ENCODE results near the gene DCAF5. TPM values are rescaled to one million over a fixed set of nuclear protein-coding genes. Genes with fewer than 3 reads are reported as not detected.

DCAF5 gene
- total and polyA plus RNA-seq, 2 of the 13 experiments (the other 11 are each of a cell fraction or from before 2014, with no cell fraction given), result 13.4 to 31.6 TPM

DNA sequence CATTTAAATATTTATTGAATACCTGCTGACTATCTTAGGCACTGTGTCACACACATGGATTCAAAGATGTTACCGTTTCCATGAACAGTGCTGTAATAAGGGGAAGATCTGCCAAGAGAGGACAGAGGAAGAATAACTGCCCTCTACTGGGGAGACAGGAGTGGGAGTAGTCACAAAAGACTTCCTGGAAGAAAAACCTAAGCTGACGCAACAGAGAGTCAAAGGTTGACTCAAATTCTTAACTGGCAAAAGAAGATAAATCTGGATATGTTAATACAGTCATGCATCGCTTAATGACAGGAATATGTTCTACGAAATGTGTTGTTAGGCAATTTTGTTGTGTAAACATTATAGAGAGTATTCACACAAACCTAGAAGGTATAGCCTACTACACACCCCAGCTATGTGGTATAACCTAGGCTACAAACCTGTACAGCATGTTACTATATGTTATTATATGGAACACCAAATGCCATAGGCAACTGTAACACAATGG is 51.5 kb downstream of the DCAF5 start:
- no peak overlapping the region for H3K9ac ChIP-seq (ENCODE audit: insufficient read depth, low read depth, low read length)
- intact Hi-C loops (cut with micrococcal nuclease; ENCODE audit: unreplicated experiment) (no loop called here), in situ Hi-C loops (cut with HindIII; ENCODE audit: extremely low pct_ligation_motif_present, low pct_unique_long_range_greater_than_20kb) (no loop called here)
- no peaks in the 10 kb centered on the region for H3K79me2 ChIP-seq (ENCODE audit: insufficient read depth, low read length)
- peaks cover 3 to 20% of the 10 kb centered on the region in 2 experiments for H3K36me3 ChIP-seq (replicated peaks in 1 of 2; ENCODE audit: control insufficient read depth in 1 of 2, insufficient read depth in 2 of 2, low read length in 2 of 2)
- POLR2A ChIA-PET, result no interaction called here
- no peak overlapping the region for H3K4me2 ChIP-seq (ENCODE audit: low read depth, low read length)
- H3K4me1 ChIP-seq (ENCODE audit: insufficient read depth, low read length), result peaks cover 7% of the 10 kb centered on the region; the same call in 1 of the 2 replicates
- BruUV-seq (replicated peaks), result no TSS peak
- FAIRE-seq, result no peak
- H3K4me3 ChIP-seq (replicated peaks in 1 of 3; ENCODE audit: insufficient read depth in 1 of 3, low read depth in 2 of 3, low read length in 3 of 3), result no peak overlapping the region
- no peaks in the 10 kb centered on the region for H3K9me3 ChIP-seq (ENCODE audit: low read length)
- DNase-seq (ENCODE audit: low spot score), result no peak
- WGBS (ENCODE audit: low lambda C conversion rate), result 77% methylated on average over 4 of the region's 4 CpGs
- no peaks in the 10 kb centered on the region for H3K27me3 ChIP-seq (ENCODE audit: control insufficient read depth in 1 of 2, insufficient read depth in 2 of 2, low read length in 2 of 2)
- no peaks in the 10 kb centered on the region; the same call in 1 of the 2 replicates for H4K20me1 ChIP-seq (ENCODE audit: insufficient read depth, low read length)
- TF ChIP-seq NFE2L1 (CRISPR knock-in tag; IDR thresholded peaks at IDR 0.05; ENCODE audit: borderline replicate concordance) (no peak), CEBPG (CRISPR knock-in tag; IDR thresholded peaks at IDR 0.05) (peak; percentile 38; the same call in 1 of the 2 replicates), FOXA3 (CRISPR knock-in tag; IDR thresholded peaks at IDR 0.05) (no peak), STAG1 (CRISPR knock-in tag; IDR thresholded peaks at IDR 0.05) (peak; percentile 36), SMC3 (IDR thresholded peaks at IDR 0.05; ENCODE audit: low read length) (peak; percentile 5; the same call in 1 of the 2 replicates)
- TF ChIP-seq, protein P1, sequence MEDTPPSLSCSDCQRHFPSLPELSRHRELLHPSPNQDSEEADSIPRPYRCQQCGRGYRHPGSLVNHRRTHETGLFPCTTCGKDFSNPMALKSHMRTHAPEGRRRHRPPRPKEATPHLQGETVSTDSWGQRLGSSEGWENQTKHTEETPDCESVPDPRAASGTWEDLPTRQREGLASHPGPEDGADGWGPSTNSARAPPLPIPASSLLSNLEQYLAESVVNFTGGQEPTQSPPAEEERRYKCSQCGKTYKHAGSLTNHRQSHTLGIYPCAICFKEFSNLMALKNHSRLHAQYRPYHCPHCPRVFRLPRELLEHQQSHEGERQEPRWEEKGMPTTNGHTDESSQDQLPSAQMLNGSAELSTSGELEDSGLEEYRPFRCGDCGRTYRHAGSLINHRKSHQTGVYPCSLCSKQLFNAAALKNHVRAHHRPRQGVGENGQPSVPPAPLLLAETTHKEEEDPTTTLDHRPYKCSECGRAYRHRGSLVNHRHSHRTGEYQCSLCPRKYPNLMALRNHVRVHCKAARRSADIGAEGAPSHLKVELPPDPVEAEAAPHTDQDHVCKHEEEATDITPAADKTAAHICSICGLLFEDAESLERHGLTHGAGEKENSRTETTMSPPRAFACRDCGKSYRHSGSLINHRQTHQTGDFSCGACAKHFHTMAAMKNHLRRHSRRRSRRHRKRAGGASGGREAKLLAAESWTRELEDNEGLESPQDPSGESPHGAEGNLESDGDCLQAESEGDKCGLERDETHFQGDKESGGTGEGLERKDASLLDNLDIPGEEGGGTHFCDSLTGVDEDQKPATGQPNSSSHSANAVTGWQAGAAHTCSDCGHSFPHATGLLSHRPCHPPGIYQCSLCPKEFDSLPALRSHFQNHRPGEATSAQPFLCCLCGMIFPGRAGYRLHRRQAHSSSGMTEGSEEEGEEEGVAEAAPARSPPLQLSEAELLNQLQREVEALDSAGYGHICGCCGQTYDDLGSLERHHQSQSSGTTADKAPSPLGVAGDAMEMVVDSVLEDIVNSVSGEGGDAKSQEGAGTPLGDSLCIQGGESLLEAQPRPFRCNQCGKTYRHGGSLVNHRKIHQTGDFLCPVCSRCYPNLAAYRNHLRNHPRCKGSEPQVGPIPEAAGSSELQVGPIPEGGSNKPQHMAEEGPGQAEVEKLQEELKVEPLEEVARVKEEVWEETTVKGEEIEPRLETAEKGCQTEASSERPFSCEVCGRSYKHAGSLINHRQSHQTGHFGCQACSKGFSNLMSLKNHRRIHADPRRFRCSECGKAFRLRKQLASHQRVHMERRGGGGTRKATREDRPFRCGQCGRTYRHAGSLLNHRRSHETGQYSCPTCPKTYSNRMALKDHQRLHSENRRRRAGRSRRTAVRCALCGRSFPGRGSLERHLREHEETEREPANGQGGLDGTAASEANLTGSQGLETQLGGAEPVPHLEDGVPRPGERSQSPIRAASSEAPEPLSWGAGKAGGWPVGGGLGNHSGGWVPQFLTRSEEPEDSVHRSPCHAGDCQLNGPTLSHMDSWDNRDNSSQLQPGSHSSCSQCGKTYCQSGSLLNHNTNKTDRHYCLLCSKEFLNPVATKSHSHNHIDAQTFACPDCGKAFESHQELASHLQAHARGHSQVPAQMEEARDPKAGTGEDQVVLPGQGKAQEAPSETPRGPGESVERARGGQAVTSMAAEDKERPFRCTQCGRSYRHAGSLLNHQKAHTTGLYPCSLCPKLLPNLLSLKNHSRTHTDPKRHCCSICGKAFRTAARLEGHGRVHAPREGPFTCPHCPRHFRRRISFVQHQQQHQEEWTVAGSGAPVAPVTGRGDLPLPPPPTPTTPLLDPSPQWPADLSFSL (CRISPR knock-in tag; IDR thresholded peaks at IDR 0.05), result no peak
- TF ChIP-seq, protein P2, sequence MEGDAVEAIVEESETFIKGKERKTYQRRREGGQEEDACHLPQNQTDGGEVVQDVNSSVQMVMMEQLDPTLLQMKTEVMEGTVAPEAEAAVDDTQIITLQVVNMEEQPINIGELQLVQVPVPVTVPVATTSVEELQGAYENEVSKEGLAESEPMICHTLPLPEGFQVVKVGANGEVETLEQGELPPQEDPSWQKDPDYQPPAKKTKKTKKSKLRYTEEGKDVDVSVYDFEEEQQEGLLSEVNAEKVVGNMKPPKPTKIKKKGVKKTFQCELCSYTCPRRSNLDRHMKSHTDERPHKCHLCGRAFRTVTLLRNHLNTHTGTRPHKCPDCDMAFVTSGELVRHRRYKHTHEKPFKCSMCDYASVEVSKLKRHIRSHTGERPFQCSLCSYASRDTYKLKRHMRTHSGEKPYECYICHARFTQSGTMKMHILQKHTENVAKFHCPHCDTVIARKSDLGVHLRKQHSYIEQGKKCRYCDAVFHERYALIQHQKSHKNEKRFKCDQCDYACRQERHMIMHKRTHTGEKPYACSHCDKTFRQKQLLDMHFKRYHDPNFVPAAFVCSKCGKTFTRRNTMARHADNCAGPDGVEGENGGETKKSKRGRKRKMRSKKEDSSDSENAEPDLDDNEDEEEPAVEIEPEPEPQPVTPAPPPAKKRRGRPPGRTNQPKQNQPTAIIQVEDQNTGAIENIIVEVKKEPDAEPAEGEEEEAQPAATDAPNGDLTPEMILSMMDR (CRISPR knock-in tag; IDR thresholded peaks at IDR 0.05), result peak; percentile 53
- TF ChIP-seq, protein P3, sequence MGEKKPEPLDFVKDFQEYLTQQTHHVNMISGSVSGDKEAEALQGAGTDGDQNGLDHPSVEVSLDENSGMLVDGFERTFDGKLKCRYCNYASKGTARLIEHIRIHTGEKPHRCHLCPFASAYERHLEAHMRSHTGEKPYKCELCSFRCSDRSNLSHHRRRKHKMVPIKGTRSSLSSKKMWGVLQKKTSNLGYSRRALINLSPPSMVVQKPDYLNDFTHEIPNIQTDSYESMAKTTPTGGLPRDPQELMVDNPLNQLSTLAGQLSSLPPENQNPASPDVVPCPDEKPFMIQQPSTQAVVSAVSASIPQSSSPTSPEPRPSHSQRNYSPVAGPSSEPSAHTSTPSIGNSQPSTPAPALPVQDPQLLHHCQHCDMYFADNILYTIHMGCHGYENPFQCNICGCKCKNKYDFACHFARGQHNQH (CRISPR knock-in tag; IDR thresholded peaks at IDR 0.05), result no peak
- H2AFZ ChIP-seq (ENCODE audit: low read length), result no peak overlapping the region
- no peak overlapping the region for H3K27ac ChIP-seq (ENCODE audit: extremely low read length, insufficient read depth, low read length)
- CTCF ChIA-PET (ENCODE audit: low intra/inter-chr PET ratio, low total read pairs), result no interaction called here
- ATAC-seq, result 0 out of 3 replicates have a peak, but pooled peaks have one; percentile 37

Data from HepG2 (cell line).